ENCODE data around the gene PIK3R1. TPM values are rescaled to one million over a fixed set of nuclear protein-coding genes. Genes with fewer than 3 reads are reported as not detected.

PIK3R1 gene
- total RNA-seq, 6 donors from 2014 or later: 52.3 to 112 (median 92.5) TPM

DNA sequence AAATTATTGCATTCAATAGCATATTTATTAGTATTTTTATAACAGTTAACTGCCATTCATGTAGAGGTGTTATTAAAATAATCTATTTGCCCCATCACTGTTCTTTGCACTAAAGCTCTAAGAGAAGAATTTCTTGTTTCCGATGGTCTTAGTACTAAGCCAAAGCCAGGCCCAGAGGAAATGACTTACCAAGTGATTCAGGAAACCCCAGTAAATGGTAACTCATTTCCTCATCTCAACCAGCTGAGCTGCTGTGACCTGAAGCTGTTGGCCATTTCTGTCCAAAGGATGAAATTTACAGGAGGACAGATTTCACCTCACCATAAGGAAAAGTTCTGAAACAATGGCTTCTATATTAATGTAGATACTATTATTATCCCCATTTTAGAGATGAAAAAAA is 117.0 kb downstream of the PIK3R1 start:
- Histone ChIP-seq H3K4me1 (peaks cover 0 to 9% (median 6%) of the 10 kb centered on the region in 4 donors), H3K36me3 (no peaks in the 10 kb centered on the region), H3K4me3 (no peak overlapping the region), H3K27me3 (no peaks in the 10 kb centered on the region), H3K9me3 (no peaks in the 10 kb centered on the region), H3K27ac (no peak overlapping the region)
- WGBS, 2 donors: 50 to 59% methylated on average over 1 of the region's 1 CpG
- TF ChIP-seq, protein P1, sequence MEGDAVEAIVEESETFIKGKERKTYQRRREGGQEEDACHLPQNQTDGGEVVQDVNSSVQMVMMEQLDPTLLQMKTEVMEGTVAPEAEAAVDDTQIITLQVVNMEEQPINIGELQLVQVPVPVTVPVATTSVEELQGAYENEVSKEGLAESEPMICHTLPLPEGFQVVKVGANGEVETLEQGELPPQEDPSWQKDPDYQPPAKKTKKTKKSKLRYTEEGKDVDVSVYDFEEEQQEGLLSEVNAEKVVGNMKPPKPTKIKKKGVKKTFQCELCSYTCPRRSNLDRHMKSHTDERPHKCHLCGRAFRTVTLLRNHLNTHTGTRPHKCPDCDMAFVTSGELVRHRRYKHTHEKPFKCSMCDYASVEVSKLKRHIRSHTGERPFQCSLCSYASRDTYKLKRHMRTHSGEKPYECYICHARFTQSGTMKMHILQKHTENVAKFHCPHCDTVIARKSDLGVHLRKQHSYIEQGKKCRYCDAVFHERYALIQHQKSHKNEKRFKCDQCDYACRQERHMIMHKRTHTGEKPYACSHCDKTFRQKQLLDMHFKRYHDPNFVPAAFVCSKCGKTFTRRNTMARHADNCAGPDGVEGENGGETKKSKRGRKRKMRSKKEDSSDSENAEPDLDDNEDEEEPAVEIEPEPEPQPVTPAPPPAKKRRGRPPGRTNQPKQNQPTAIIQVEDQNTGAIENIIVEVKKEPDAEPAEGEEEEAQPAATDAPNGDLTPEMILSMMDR (IDR thresholded peaks at IDR 0.05): no peak
- TF ChIP-seq POLR2AphosphoS5 (IDR thresholded peaks at IDR 0.05): no peak
- ATAC-seq (ENCODE audit: low FRiP score in 2 of 2) (no peak), DNase-seq (no peak)

DNA sequence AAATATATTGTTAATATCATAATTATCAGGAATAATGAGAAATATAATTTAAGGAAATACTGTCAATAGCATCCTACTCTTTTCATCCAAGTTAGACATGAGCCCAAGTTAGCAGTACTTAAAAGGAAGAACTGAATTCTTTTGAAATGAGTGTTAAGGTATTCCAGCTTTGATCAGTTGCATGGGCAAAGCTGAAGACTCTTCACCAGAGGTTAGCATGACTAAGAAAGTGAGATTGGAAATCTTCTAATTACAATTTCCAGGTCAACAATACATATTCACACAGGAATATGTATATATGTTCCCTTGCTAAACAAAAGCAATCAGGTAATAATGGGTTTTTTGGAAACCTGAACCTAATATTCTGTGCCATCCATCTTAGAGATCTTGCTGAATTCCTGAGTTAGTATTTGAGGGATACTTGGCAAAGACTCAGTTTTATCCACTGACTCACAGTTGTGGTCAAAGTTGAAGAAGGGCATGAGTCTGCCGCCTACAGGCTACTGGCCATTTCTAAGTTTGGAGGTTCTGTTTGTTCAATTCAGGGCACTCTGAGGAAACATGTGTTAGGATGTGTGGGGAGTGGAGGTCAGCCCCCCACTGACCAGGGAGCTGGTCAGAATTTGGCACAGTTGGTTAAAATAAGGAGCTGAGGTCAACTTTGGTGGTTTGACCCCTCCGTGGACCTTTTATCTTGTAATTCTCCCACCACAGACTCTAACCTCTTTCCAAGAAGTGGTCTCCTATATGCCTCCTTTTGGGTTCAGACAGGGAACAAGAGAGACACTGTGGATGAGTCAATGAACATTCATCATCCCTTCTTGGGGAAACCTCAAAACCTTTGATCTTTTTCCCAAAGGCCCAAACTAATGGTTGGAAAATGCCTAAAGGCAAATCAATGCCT is 118.3 kb downstream of the PIK3R1 start:
- H3K9me3 ChIP-seq: no peaks in the 10 kb centered on the region
- TF ChIP-seq EP300 (IDR thresholded peaks at IDR 0.05) (no peak), POLR2A (IDR thresholded peaks at IDR 0.05) (no peak), POLR2AphosphoS5 (IDR thresholded peaks at IDR 0.05) (no peak)
- TF ChIP-seq, protein P1 (IDR thresholded peaks at IDR 0.05): peak in 1 of 6 experiments; percentile 11
- DNase-seq (no peak), ATAC-seq (ENCODE audit: low FRiP score in 2 of 2) (peak in 1 of 2 donors; percentile 41)
- no peak overlapping the region for H3K4me3 ChIP-seq
- WGBS, 2 donors: 80 to 87% methylated on average over 2 of the region's 2 CpGs
- peaks cover 0 to 9% (median 6%) of the 10 kb centered on the region in 4 donors for H3K4me1 ChIP-seq
- H3K36me3 ChIP-seq: no peaks in the 10 kb centered on the region
- no peaks in the 10 kb centered on the region for H3K27me3 ChIP-seq
- H3K27ac ChIP-seq: no peak overlapping the region

DNA sequence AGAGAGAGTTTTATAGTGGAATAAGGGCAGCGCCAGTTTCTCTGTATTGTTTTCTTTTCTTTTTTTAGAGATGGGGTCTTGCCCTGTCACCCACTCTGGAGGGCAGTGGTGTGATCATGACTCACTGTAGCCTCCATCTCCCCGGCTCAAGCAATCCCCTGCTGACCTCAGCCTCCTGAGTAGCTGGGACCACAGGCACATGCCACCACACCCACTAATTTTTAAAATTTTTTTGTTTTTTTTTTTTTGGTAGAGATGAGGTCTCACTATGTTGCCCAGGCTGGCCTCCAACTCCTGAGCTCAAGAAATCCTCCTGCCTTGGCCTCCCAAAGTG is 119.0 kb downstream of the PIK3R1 start:
- ATAC-seq (ENCODE audit: low FRiP score in 2 of 2) (no peak), DNase-seq (no peak)
- TF ChIP-seq POLR2AphosphoS5 (IDR thresholded peaks at IDR 0.05) (no peak), EP300 (IDR thresholded peaks at IDR 0.05) (no peak), POLR2A (IDR thresholded peaks at IDR 0.05) (no peak)
- TF ChIP-seq, protein P1 (IDR thresholded peaks at IDR 0.05): no peak
- Histone ChIP-seq H3K27ac (no peak overlapping the region), H3K36me3 (no peaks in the 10 kb centered on the region), H3K27me3 (no peaks in the 10 kb centered on the region), H3K9me3 (no peaks in the 10 kb centered on the region), H3K4me1 (peaks cover 0 to 9% (median 6%) of the 10 kb centered on the region in 4 donors), H3K4me3 (no peak overlapping the region)
- WGBS, 2 donors: 82 to 92% methylated on average over 2 of the region's 2 CpGs

DNA sequence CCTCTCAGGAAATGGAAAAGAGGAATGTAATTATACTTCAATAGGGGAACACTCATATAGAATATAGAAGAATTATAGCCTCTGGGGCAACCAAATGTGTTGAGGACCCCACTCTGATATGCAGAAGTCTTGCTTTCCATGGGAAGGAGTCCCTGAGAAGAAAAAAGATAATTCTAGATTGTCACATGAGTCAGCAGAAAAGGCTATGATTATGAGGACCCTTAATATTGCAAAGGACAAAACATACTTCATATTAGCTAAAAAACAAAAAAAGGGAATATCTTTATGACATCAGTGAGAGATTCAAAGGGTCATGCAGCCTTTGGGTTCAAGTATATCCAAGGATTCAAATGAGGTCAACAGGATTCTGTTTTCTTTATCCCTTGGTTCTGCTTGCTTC is 119.5 kb downstream of the PIK3R1 start:
- H3K27me3 ChIP-seq: no peaks in the 10 kb centered on the region
- TF ChIP-seq POLR2A (IDR thresholded peaks at IDR 0.05) (no peak), EP300 (IDR thresholded peaks at IDR 0.05) (no peak), POLR2AphosphoS5 (IDR thresholded peaks at IDR 0.05) (no peak)
- TF ChIP-seq, protein P1 (IDR thresholded peaks at IDR 0.05): no peak
- H3K9me3 ChIP-seq: no peaks in the 10 kb centered on the region
- no peaks in the 10 kb centered on the region for H3K36me3 ChIP-seq
- no peak overlapping the region for H3K4me3 ChIP-seq
- peaks cover 0 to 9% (median 6%) of the 10 kb centered on the region in 4 donors for H3K4me1 ChIP-seq
- no peak for DNase-seq
- ATAC-seq (ENCODE audit: low FRiP score in 2 of 2): no peak
- no peak overlapping the region for H3K27ac ChIP-seq

DNA sequence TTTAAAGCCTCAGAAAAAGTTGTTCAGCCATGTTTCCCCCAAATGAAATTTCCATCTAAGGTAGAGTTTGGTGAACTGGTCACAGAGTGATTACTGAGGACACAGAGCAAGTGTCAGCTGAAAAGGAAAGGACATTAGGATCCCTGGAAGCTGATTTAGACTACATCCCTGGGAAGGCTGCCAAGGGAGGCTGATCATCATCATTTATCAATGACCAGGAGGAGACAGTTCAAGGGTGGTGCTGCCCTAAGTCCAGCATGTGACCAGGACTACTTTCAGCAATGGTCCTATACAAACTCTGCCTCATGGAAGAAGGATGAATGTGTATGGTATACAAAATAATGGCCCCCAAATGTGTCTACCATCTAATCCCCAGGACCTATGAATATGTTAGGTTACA is 120.6 kb downstream of the PIK3R1 start:
- Histone ChIP-seq H3K9me3 (no peaks in the 10 kb centered on the region), H3K27me3 (no peaks in the 10 kb centered on the region), H3K27ac (no peak overlapping the region), H3K4me3 (no peak overlapping the region), H3K36me3 (no peaks in the 10 kb centered on the region), H3K4me1 (peaks cover 0 to 4% (median 0%) of the 10 kb centered on the region in 4 donors)
- no peak for TF ChIP-seq POLR2AphosphoS5 (IDR thresholded peaks at IDR 0.05)
- TF ChIP-seq, protein P1 (IDR thresholded peaks at IDR 0.05): no peak
- TF ChIP-seq EP300 (IDR thresholded peaks at IDR 0.05): no peak
- TF ChIP-seq POLR2A (IDR thresholded peaks at IDR 0.05): no peak
- ATAC-seq (ENCODE audit: low FRiP score in 2 of 2) (no peak), DNase-seq (no peak)
